Measurements from ENCODE around the gene LBP.

DNA sequence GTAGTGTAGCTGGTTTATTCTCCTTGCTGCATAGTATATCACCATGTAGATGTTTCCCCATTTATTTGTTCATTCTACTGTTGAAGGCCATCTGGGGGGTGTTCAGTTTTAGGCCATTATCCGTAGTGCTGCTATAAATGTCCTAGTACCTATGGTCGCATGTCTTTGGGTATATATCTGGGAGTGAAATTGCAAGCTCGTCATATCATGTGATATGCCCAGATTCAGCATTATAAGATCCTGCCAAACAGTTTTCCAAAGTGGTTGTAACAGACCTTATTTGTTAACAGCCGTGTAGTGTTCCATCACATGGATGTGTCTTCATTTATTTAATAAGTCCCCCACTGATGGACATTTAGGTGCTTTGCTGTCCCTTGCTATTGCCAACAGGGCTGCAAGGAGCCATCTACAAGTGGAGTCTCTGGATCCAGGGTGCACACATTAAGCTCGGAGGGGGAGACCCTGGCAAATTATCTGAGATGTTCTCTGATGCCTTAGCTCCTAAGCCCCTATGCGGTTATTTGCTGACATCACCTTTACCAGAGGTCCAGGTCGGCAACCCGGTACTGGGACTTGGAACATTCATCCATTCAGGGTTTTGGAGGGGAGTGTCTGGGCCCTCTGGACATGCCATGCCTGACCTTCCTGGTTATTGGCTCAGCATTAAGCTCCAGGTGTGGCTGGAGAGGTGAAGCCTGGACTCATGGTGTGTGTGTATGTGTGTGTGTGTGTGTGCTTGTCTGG is 16.9 kb downstream of the LBP start:
- TF ChIP-seq, protein P1, sequence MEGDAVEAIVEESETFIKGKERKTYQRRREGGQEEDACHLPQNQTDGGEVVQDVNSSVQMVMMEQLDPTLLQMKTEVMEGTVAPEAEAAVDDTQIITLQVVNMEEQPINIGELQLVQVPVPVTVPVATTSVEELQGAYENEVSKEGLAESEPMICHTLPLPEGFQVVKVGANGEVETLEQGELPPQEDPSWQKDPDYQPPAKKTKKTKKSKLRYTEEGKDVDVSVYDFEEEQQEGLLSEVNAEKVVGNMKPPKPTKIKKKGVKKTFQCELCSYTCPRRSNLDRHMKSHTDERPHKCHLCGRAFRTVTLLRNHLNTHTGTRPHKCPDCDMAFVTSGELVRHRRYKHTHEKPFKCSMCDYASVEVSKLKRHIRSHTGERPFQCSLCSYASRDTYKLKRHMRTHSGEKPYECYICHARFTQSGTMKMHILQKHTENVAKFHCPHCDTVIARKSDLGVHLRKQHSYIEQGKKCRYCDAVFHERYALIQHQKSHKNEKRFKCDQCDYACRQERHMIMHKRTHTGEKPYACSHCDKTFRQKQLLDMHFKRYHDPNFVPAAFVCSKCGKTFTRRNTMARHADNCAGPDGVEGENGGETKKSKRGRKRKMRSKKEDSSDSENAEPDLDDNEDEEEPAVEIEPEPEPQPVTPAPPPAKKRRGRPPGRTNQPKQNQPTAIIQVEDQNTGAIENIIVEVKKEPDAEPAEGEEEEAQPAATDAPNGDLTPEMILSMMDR (conservative IDR thresholded peaks at IDR 0.05 in 1 of 2, IDR thresholded peaks at IDR 0.05 in 1 of 2; ENCODE audit: low read depth in 1 of 2, low read length in 2 of 2) = no peak
- no peak for TF ChIP-seq EZH2 (IDR thresholded peaks at IDR 0.05; ENCODE audit: low read length, missing control alignments)

All from fibroblast of lung (primary cell).